ENCODE data around the gene GPX4.

- TF ChIP-seq CTCF (IDR thresholded peaks at IDR 0.05) (no peak), EZH2 (IDR thresholded peaks at IDR 0.05; ENCODE audit: borderline replicate concordance, insufficient read depth, low read depth, low read length, poor library complexity, severe bottlenecking) (no peak)
Measured at GRCh38 chr19:1063030-1063908, 40.5 kb upstream of the GPX4 start.
